WTC11 (cell line): ENCODE results near the gene FOXA2.

Experiments
- ATF3 ChIP-seq: sonication (generic); formaldehyde crosslinking; conservative IDR thresholded peaks from 2 replicates; pipeline ENCODE4 v1.8.1; 2022; ENCODE audit warnings: mild to moderate bottlenecking, missing genetic modification reagents
- CTCF ChIP-seq: fragments of 200-600 bp; IDR thresholded peaks from 2 replicates; pipeline ENCODE4 v1.8.0; 2022; ENCODE audit warnings: antibody characterized with exemption
- ELF4 ChIP-seq: sonication (generic); formaldehyde crosslinking; IDR thresholded peaks from 2 replicates; pipeline ENCODE4 v1.8.1; 2022; ENCODE audit warnings: low read depth, mild to moderate bottlenecking, moderate library complexity, missing genetic modification reagents
- HMGXB4 ChIP-seq: sonication (generic); formaldehyde crosslinking; IDR thresholded peaks from 2 replicates; pipeline ENCODE4 v1.8.1; 2023; ENCODE audit warnings: mild to moderate bottlenecking, moderate library complexity, missing genetic modification reagents
- SMAD3 ChIP-seq: sonication (generic); formaldehyde crosslinking; IDR thresholded peaks from 2 replicates; pipeline ENCODE4 v1.8.0; 2022; ENCODE audit warnings: missing genetic modification reagents, mild to moderate bottlenecking, borderline replicate concordance
- ZNF281 ChIP-seq: sonication (generic); formaldehyde crosslinking; IDR thresholded peaks from 2 replicates; pipeline ENCODE4 v1.8.0; 2023; ENCODE audit warnings: mild to moderate bottlenecking, missing genetic modification reagents

GRCh38 chr20:22554391-22554790 is 30.0 kb downstream of the FOXA2 start:
- TF ChIP-seq CTCF, result no peak
- TF ChIP-seq HMGXB4 (CRISPR knock-in tag), result no peak
- TF ChIP-seq ATF3 (CRISPR knock-in tag), result no peak
- TF ChIP-seq SMAD3, result no peak
- no peak for TF ChIP-seq ELF4 (CRISPR knock-in tag)
- no peak for TF ChIP-seq ZNF281 (CRISPR knock-in tag)
